GM12801 (cell line): ENCODE measurements around the gene ZNHIT3.

ENCODE experiments used
- TF ChIP-seq, protein P1 (sequence below): IDR thresholded peaks from one replicate; pipeline ENCODE4 v1.5.1; 2011; ENCODE audit warnings: control low read depth; ENCODE audit not compliant: insufficient read length; ENCODE audit errors: extremely low read depth

The ZNHIT3 gene

DNA sequence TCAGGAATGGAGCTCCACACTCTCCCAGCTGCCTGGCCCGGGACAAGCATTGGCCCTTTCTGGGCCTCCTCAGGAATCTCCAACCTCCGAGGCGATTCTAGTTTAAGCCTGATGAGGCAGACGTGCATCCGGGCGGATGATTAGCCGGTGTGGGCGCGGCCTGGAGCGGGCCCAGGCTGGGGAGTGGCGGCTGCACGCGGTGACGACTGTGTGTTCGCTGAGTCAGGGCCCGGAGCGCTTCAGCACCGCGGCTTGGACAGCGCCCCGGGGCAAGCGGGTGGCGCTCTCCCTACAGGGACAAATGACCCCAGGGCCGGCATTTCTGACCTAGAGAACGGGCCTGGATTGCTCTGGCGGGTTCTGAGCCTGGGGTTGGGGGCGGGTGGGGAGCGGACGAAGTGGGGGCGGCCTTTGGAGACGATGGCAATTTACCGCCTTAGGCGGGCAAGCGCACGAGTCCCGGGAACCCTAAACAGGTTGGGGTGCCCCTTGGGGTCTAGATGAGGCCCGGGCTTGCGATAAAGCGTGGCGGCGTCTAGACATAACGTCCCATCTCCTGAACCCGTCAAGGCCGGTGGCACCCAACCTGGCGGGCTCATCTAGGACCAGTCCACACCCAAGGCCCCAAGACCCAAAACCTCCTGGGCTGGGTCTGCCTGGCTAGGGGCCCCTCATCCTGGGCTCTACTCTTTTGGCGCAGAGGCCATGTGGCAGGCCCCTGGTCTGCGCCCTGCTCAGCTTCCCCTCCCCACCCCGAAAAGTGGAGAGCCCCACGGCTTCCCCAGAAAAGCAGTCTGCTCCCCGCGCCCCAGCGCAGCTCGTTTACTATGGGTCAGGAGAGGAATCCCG, 22.3 kb upstream of the ZNHIT3 start:
- TF ChIP-seq, protein P1, sequence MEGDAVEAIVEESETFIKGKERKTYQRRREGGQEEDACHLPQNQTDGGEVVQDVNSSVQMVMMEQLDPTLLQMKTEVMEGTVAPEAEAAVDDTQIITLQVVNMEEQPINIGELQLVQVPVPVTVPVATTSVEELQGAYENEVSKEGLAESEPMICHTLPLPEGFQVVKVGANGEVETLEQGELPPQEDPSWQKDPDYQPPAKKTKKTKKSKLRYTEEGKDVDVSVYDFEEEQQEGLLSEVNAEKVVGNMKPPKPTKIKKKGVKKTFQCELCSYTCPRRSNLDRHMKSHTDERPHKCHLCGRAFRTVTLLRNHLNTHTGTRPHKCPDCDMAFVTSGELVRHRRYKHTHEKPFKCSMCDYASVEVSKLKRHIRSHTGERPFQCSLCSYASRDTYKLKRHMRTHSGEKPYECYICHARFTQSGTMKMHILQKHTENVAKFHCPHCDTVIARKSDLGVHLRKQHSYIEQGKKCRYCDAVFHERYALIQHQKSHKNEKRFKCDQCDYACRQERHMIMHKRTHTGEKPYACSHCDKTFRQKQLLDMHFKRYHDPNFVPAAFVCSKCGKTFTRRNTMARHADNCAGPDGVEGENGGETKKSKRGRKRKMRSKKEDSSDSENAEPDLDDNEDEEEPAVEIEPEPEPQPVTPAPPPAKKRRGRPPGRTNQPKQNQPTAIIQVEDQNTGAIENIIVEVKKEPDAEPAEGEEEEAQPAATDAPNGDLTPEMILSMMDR: no peak

DNA sequence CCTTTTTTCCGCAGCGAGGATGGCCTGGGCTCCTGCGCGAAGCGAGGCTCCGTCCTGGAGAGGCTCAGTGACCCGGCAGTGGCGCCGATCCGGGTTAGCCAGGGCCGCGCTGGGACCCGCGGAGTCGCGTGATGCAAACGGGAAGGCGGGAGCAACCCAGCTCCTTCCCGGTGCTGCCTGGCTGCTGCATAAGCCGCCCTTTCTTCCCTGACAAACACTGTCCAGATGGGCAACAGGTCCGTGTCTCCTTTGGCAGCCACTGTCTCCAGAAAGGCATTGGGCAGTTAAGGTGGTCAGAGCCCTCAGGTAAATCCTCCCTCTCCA, 21.8 kb upstream of the ZNHIT3 start:
- TF ChIP-seq, protein P1: no peak

- TF ChIP-seq, protein P1: no peak
These were observed 17.4 kb upstream of the ZNHIT3 start for GRCh38 chr17:36468903-36469635.

- TF ChIP-seq, protein P1: no peak
These were observed 16.7 kb upstream of the ZNHIT3 start for GRCh38 chr17:36469733-36470132.

DNA sequence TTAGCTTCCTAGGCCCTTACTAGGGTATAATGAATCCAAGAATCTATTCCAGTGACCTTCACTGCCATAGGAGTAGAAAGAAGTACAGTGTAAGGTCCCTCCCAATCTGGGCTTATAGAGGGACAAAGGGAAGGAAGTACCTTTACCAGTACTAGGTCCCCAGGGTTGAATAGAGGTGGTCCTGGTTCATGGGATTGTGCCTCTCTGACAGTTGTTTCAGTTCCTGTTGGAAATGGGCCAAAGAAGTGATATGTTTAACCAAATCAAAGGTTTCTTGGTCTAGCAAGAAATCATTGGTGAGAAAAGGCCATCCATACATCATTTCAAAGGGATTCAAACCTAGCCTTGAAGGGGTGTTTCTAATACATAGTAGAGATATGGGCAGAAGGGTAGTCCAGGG, 16.0 kb upstream of the ZNHIT3 start:
- TF ChIP-seq, protein P1: no peak

- TF ChIP-seq, protein P1: no peak
These were observed 11.9 kb upstream of the ZNHIT3 start for GRCh38 chr17:36474571-36474970.

DNA sequence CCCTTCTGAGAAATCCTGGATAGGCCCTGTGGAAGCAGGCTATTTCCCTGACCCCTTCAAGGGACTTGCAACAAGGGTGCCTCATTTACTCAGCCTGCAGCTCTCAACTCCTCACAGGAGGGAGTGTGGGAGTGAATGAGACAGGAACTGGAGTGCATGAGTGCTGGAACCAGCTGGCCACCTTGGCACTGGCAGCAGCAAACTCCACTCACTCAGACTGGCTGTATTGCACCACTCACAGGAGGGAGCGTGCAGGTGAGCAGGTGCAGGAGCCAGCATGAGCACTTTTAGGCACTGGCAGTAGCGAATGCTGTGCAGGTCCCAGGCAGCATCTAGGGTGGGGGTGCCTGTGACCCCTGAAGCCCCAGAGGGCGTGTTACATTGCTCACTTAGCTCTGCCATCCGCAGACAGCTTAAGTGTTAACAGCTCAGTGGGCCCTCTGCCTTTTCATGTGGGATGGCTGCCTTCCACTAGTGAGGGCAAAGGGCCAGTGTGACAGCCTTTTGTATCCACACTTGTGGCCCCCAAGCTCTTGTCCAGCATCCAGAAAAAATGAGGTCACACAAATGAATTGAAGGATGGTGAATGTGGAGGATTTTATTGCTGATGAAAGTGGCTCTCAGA, 11.0 kb upstream of the ZNHIT3 start:
- TF ChIP-seq, protein P1: no peak
